ENCODE data around the gene XRCC3.

XRCC3 gene

GRCh38 chr14:103715052-103716000 lies at the start of gene XRCC3, which contains the start of gene ZFYVE21:
Gene XRCC3, minus strand, starts transcription at chr14:103715451. Its CDS starts 4,364 bp downstream, at chr14:103711087.
Gene ZFYVE21, plus strand, starts transcription at chr14:103715810. Its CDS starts 32 bp downstream, at chr14:103715842.
- peak; percentile 99 for DNase-seq

GRCh38 chr14:103763730-103764488 lies 48.7 kb upstream of the XRCC3 start:
- no peak for DNase-seq

DNA sequence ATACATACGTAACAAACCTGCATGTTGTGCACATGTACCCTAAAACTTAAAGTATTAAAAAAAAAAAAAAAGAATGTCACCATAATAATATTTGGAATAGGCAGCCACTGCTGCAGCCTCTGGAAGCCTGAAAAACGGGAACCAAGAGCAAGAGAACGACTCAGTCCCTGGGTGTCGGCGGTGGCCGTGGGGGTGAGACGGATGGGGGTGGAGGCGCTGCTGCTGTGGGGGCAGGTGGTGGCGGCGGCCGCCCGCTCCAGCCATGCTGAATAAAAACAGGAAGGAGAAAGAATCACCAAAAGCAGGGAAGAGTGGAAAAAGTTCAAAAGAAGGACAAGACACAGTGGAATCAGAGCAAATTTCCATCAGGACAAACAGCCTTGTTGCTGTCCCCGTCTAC lies 47.3 kb upstream of the XRCC3 start:
- DNase-seq: no peak

DNA sequence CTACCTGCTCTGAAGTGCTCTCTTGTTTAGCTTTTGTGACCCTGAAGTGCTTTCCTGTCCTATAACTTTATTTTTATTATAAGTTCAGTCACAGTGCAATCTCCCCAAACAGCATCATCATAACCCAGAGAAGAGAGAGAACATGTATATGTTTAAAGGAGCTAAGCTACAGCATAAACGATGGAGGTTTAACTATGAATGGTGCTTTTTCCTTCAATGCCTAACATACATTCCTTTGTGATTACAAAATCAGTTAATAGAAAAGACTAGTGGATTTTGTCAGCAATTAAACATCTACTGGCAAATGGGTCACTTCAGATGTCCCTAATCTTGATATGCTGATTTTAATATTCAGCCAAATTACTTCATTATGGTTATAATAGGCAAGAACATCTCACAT lies 46.8 kb upstream of the XRCC3 start:
- no peak for DNase-seq

GRCh38 chr14:103758059-103758776 lies 43.0 kb upstream of the XRCC3 start:
- DNase-seq: no peak

- DNase-seq: no peak
Observed at GRCh38 chr14:103755060-103755459, 39.8 kb upstream of the XRCC3 start.

DNA sequence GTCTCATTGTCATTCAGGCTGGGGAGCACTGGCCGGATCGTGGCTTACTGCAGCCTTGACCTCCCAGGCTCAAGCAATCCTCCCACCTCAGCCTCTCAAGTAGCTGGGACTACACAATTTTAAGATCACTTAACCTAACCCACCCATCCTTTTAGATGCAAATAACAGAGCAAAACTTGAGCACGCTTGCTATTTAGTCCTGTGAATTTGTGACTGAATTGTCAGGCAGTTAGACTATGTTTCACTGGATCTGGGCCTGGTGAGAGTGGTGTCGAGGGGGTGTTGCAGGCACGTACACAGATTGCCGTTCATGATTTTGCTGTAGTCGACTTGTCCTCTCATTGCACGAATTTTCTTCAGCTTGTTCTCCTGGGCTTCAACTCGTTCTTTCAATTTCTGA lies 38.5 kb upstream of the XRCC3 start:
- DNase-seq: no peak

DNA sequence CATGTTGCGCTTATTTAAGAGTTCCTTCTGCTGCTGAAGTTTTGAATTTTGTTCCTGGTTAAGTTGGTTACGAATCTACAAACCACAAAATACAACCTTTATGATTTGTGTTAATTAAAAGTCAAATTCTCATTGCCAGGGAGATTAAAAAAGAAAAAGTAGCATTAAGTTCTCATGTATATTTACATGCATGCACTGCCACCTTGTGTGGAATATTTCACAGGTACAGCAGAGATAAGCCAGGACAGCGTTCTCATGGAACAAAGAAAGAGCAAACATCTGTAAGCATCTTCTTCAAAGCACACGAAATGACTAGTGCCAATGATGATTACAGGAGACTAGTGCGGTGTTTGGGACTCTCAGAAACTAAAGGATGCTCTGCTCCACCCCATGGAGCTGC lies 34.6 kb upstream of the XRCC3 start:
- DNase-seq: no peak

GRCh38 chr14:103749452-103749851 lies 34.2 kb upstream of the XRCC3 start:
- DNase-seq: no peak

GRCh38 chr14:103748534-103748857 lies 33.2 kb upstream of the XRCC3 start:
- DNase-seq: peak; percentile 44

GRCh38 chr14:103746701-103747100 lies 31.4 kb upstream of the XRCC3 start:
- DNase-seq: no peak

GRCh38 chr14:103745424-103745823 lies 30.2 kb upstream of the XRCC3 start:
- DNase-seq: no peak

DNA sequence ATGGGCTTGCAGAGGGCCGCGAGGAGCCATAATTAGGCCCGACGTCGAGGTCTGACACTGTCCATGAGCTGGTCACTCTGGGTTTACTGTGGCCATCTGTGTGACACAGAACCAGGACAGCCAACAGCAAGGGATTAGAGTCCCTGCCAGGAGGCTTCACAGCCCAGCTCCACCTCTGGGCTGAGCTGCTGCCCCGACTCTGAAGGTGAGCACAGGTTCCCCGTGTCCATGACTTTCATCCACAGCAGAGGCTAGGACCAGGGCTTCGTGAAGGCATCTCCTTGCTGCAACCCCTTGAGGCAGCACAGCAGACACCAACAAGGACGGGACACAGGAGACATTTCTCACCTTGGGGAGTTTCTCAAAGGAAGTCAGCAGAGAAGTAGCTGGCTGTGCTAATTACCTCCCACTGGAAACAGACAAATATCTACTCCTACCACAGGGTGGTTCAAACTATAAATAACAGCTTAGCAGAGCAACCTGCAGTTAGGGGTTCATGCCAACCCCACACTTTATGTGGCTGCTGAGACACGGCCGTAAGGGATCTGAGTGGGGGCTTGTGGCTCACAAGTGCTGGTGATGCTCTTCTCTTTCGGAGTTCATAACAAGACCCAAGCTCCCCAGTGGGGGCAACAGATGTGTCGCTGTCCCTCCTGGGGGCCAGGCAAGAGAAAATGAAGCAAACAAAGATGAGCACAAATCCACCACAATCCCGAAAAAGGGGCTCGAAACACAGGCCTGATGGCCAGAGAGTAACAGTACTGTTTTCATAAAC lies 29.6 kb upstream of the XRCC3 start:
- DNase-seq: no peak

DNA sequence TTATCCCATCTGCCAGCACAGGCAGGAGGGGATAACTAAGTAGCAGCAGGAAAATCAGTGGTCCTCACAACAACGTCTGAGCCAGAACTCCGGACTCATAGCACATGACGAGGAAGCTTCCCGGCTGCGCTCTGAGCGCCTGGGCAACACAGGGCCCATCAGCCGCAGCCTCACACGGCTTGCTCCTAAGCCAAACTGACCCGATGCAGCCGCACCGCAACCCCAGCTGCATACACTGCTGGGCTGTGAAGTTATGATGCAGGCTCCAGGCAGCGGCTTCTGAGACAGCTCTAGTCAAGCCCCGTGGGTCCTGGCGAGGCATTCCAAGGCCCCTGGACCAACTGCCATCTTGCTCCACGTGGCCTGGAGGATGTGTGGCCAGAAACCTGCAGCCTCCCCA lies 28.4 kb upstream of the XRCC3 start:
- no peak for DNase-seq

DNA sequence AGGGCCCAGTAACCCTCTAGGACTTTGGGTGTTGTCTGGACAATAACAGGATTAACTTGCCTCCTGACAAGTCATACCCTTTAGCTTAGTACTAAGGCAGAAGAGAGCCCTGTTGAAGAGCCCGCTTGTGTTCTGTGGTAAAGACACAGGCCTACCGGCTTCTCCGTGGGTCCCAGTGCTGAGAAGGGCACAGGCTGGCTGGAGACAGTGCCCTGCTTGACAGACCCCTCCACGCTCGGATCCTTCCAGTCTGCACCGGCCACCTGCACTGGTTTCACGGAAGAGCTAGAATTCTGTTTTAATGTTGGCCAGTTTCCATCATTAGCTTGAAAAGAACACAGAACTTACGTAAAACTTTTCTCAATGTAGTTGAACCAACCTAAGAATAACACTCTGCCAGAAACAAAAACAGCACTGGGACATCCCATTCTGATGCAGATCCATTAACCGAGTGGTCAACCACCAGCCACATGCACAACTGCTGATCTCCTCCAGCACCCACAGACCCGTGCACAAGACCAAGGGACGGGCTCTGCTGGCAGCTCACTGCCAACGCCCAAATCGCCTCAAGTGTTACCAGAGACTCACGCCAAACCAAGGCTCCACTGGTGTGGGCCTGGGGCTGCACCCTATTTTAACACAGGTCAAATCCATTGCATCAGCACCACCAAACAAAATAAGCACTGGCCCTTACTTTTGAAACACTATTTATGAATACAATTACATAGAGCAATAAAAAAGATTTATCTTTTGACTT lies 27.4 kb upstream of the XRCC3 start:
- DNase-seq: no peak

DNA sequence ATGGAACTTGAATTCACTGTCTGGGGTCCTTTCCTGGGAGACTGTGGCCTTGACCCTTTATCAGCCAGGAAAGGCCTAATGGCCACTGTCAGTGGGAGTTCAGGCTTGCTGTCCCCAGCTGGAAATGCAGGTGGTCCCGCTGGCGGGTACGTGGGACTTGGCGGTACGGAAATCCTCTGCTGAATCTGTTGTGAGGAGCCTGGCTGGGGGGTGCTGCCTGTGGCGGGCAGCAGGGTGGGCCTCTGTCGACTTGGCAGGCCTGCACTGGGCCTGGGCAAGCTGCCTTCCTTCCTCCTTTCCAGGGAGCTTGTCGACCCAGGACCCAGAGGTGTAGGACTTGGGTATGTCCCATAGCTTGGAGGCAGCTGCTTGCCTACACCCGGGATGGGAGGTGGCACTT lies 26.6 kb upstream of the XRCC3 start:
- DNase-seq: no peak

- DNase-seq: no peak
Observed at GRCh38 chr14:103740991-103741689, 25.9 kb upstream of the XRCC3 start.

- no peak for DNase-seq
Observed at GRCh38 chr14:103739793-103740501, 24.7 kb upstream of the XRCC3 start.

- no peak for DNase-seq
Observed at GRCh38 chr14:103739466-103739792, 24.2 kb upstream of the XRCC3 start.

- no peak for DNase-seq
Observed at GRCh38 chr14:103738701-103739451, 23.6 kb upstream of the XRCC3 start.

Data from CD4-positive, alpha-beta T cell treated with Interleukin-15 for 1 hour (primary cell).